ENCODE data around the gene FDX1.

FDX1 gene

GRCh38 chr11:110513259-110513801 is 83.6 kb downstream of the FDX1 start:
- DNase-seq = no peak

DNA sequence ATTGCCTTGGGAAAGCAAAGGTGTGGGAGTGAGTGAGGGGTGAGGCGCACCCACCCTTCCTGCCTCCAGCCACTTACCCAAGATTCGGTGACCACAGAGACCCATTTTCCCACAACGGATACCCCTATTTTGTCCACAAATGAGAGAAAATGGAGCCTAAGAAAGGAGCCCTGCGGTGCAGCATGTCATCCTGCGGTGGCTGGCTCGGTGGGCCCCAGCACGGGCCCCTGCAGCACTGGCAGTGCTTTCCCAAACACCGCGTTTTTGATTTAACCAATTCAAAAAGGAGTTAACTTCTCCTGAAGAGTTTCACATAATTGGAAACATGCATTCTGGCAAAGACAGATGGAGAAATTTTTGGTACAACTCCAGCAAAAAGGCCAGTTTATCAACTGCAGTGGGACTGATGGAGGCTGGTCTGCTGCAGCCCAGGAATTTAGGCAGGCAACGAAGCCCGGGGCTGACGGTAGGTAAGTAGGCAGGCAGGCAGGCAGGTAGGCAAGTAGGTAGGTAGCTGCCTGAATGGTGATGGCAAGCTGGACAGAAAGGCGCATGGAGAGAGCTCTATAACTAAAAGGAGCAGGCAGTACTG is 84.2 kb downstream of the FDX1 start:
- DNase-seq = no peak

Data from CD4-positive, alpha-beta T cell treated with Interleukin-4 for 4 hours (primary cell).